Measurements from ENCODE around the gene PPP3CA.
"Not testable (repeated sequence)": the region's sequence is repeated elsewhere in the genome, so short reads cannot be mapped to it uniquely, and the experiment has no call there.

PPP3CA gene

DNA sequence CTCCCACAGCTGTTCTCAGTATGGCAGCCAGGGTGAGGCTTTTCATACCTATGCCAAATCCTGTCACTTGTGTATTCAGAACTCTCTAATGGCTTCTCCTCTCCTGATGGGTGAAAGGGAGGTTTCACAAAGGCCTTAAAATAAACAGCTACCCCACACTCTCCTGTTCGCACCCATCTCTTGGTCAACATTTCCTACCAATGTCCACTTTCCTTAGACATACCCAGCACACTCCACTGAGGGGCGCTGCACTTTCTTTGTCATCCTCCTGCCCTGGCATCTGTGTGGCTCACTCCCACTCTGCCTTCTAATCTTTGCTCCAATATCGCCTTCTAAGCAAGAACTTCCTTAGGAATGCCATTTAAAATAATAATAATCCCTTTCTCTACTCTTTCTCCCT lies 313.3 kb downstream of the PPP3CA start:
- no peak for DNase-seq

DNA sequence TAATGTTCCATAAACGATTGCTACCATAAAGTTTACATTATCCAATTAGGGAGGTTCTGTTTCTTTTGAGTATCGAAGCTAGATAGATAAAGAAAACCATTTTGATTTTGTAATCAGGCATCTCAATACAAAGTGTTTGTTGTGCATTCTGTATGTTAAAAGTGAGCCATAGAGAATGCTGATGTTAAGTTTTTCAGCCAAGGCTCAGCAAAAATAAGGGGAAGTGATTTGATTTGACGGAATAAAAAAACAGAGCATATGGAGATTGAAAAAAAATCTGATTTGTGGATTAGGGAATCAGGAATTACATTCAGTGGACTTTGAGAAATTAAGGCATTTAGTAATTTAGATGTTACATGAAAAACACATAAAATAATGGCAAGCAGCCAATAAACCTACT lies 314.8 kb downstream of the PPP3CA start:
- DNase-seq, result no peak

DNA sequence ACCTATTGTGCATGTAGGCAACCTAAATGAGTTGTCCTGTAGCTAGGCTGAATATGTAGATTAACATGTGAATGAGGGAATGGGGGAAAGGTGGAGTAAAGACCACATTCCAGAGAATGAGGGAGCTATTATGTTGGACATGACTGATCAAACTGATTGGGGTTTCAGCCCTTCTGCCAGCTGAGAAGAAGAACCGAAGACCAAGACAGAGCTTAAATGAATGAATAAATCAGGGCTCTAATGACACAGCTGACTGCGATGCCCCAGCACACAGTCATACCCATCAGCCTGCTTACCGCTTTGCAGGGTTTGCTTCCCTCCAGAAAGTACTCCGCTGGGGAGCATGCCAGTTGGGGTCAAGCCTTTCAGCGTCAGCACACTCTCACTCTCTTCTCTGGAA lies 315.4 kb downstream of the PPP3CA start:
- no peak for DNase-seq

DNA sequence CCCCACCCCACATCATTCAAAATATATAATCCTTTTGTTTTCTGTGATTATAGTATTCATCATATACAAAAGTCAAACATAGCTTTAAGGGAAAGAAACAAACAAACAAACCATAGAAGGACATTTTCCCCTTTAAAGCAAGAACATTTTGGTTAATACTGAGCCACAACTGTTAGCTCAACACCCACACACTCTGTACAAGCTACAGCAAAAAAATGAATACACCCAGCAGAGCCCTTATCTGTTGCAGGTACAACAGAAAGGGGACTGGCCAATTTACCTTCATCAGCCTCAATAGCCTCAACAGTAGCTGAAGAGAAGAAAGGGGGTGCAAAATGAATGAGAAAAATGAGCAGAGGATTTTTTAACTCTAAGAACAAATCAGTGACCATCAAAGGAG lies 318.4 kb downstream of the PPP3CA start:
- DNase-seq, result no peak

DNA sequence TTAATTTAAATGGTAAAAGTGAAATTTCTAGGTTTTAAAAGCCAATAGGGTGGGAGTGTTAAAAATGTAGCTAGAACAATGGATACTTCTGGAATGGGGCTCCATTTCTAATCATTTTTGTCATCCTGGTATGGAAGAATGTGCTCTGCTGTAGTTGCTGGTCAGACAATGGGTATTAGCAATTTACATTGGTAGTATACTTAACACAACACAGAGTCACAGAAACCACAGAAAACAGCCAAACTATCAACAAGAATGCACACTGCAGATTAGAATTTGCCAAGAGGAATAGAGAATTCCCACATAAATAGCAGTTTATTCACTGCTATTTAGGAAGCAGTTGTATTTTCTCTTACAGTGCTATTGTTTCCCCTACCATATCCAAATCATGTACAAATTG lies 319.6 kb downstream of the PPP3CA start:
- DNase-seq, result no peak

DNA sequence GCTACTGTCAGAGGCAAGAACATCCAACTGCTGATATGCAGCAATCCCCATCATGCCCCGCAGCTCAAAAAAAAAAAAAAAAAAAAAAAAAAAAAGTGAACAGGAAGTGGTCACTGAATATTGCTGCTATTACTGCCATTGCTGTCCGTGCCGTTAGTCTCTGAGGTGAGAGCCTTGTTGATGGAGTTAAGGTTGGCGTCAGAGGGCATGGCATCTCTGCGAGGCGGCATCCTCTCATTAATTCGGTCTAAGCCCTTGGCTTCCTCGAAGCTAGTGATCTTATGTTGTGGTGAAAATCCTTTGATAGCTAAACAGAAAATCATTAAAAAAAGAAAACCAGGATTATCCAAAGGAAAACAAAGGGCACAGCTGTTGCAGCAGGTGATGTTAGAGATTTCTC lies 321.6 kb downstream of the PPP3CA start:
- no peak for DNase-seq

DNA sequence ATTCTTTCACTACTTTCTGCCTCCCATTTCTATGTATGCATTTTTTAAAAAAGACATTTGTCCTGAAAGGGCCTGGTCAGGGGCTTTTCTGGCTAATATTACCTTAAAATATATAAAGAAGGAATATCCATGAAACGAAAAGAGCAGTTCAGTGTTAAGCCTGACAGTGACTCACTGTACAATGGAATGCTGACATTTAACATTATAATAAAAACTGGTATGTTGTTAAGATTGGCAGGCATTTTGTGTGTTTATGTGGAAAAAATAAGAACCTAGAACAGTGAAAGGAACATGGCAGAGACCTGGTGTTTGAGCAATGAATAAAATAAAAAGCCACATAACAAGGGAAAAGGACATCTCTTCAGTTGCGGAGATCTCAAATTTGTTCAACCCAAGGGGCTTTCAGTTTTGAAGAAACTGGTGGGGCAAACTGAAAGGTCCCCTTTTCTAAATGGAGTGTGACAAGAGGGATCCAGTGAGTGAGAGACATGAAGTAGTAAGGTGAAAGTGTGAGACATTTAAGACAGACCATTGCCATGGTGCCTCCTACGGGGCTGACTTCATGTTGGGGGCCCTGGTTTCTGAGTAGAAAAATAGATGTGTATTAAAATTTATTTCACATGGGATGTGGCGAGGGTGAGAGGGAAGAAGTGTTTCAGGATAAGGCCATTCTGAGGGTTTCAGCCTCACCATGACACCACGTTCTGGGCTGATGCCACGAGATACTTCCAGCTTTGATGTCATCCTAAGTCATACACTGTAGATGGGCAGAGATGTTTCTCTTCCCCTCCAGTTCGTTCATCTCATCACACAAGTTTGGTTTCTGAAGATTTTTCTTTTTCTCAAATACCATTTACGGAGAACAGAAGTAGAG lies 324.9 kb downstream of the PPP3CA start:
- DNase-seq, result no peak

DNA sequence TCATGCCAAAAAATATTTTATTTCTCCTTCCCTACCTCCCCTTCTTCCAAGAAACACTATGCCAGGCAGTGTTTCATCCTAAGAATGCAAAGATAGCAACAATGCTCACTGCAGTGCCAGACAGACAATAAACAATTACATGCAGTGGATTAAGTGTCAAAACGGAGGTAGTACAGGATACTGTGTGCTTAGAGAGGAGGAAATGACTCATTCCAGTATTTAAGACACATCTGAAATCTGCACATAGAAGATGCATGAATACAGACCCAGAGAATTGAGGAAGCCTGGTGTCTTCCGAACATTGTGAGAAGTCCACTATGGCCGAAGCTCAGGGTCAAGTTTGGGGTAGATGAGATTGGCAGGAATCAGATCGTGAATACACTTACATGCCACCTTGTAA lies 326.4 kb downstream of the PPP3CA start:
- no peak for DNase-seq

DNA sequence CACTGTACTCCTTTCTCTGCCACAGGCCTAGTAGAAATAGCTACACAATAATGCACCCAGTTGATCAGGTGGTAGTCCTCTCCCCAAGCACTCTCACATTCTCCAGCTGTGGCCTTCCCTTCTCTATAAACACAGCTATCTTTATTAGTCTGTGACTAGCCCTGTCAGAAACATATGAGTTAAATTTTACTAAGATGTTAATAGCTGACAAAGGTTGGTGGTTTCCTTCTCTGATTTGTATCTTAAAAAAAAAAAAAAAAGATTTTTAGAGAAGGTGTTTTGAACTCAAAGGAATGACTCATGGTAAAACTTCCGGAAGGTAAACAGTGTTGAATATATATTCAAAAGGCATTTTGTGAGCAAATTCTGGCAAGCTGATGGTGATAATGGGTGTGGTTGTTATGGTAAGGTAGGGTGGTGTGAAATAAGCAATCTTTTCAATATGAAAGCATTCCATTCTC lies 327.4 kb downstream of the PPP3CA start:
- no peak for DNase-seq

DNA sequence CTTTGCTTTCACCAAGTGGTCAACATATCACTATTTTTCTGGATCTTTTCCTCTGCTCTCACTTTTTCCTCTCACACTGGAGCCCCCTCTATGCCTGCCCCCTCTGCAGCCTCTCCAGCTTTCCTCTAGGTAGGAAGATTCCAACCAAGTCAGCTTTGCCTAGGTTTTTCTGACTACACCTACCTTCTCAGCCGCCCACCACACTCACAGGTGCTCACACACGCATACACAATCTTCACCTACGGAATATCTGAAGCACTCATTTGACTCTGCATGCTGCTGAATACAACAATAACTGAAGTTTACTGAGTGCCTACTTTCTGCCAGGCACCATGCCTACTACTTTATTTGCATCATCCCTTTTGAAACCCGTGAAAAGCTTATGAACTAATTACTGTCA lies 328.0 kb downstream of the PPP3CA start:
- DNase-seq, result no peak

DNA sequence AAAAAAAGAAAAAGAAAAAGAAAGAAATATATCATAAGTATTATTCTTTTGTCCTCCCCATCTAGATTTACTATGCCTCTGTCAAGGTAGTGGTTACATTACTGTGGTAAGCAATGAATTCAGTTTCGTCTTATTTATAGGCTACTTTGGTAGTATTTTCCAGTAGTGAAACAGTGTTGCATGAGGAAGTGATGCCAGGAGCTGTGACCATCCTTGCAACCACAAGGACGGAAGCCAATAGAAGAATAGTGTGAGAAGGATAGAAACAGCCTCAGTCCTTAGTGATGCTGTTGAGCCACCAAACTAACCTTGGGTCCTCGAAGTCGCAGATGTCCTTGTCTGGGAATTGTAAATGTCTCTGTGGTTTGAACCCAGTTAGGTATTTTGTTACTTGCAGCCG lies 328.5 kb downstream of the PPP3CA start:
- no peak for DNase-seq

DNA sequence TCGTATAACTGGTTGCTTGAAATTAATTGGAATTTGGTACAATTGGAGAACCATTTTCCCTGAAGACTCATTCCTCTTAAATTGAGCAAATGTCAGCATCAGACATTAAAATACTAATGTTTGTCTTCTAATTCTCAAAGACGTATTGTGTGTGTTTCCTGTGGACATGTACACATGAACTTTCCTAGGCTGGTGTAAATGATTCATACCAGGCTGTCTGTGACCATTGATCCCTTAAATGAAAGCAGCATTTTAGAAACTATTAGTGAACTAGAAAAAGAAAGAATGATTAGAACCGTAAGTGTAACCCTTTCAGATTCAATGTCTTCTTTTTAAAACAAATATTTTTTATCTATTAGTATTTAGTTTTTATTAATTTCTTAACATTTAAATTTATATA lies 332.9 kb downstream of the PPP3CA start:
- DNase-seq, result no peak

DNA sequence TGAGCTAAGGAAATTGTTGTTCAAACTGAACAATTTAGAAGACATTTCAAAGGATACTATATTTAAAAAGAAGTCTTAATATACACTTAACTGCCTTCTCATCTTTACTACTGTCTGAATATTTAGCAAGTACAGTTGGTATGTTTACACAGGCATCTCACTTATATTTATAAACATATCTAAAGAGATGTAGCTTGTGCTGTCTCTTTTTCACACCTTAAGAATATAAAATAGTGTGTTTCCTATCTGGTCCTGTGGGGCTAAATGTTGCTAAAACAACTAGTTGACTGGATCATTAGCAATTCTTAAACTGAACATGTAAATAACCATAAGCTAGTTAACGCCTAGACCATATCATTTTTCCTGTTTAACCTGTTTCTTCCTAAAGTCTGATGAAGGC lies 336.3 kb downstream of the PPP3CA start:
- no peak for DNase-seq

DNA sequence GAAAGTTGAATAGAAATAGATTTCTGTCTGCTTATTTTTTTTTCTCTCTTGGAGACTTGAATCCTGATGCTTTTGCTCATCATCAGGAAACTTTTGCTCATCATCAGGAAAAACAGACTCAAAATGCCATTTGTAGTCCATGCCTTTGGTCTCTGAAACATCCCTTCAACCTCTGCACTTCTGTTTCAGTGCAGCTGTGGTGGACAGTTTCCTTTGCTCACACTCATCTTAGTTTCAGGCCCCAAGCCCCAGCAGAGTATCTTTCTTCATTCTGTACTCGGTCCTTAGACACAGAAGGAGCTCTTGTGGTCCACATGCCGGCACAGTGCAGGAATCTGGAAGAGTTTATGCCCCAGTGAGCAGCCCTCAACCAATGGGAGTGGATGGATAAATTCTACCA lies 337.9 kb downstream of the PPP3CA start:
- no peak for DNase-seq

DNA sequence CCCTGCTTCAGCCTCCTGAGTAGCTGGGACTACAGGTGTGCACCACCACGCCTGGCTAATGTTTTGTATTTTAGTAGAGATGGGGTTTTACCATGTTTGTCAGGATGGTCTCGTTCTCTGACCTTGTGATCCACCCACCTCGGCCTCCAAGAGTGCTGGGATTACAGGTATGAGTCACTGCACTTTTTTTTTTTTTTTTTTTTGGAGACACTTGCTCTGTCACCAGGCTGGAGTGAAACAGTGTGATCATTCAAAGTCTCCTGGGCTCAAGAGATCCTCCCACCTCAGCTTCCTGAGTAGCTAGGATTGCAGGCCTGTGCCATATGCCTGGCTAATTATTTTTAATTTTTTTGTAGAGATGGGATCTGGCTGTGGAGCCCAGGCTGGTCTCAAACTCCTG lies 338.8 kb downstream of the PPP3CA start:
- DNase-seq, result no peak

DNA sequence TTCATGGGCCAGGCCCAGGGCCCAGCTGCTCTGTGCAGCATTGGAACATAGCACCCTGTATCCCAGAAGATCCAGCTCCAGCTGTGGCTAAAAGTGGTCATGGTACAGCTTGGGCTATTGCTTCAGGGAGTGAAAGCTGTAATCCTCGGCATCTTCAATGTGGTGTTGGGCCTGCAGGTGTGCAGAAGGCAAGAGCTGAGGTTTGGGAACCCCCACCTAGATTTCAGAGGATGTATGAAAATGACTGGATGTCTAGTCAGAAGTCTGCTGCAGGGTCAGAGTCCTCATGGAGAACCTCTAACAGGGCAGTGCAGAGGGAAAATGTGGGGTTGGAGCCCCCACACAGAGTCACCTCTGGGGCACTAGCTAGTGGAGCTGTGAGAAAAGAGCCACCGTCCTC lies 341.7 kb downstream of the PPP3CA start:
- no peak for DNase-seq

DNA sequence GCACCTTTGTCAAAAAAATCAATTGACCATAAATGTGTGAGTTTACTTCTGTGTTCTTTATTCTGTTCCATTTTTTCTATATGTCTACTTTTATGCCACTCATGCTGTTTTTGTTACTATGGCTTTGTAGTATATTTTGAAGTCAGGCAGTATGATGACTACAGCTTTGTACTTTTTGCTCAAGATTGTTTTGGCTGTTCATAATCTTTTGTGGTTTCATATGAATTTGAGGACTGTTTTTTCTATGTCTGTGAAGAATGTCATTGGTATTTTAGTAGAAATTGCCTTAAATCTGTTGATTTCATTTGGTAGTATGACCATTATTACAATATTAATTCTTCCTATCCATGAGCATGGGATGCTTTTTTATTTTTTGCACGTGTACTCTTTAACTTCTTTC lies 346.8 kb downstream of the PPP3CA start:
- DNase-seq, result no peak

DNA sequence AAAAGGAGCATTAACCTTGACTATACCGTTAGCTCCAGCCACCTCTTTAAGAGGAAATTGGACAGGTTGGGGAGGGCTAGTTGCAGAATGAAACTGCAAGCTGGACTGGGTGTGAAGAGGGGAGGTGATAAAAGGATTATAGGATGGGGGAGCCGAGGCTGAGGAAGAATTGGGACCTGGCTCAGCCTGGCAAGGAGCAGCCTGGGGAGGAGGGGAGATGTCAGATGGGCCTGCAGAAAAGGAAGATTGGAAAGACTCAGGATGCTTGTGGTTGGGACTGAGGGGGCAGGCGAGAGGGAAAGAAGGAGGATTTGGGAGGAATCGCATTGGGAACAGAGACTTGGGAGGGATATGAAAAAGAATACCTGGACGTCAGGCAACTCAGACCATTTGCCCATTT lies 351.7 kb downstream of the PPP3CA start:
- DNase-seq, result no peak

DNA sequence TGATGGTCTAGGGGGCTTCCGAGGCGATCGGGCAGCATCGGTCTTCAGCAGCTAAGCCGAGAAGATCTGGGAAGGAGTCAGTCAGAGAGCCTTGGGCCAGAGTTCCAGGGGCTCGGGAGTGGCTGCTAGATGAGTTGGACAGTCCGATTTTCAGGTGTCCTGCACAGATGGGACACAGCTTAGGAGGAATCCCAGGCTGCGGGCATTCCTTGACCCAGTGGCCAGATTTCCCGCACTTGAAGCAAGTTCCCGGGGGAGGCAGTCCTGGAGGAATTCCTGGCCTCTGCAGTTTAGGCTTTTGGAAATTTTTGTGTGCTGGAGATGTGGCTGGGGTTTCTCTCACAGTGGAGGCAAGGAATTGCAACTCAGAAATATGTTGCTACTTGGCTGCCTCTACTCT lies 352.3 kb downstream of the PPP3CA start:
- not testable (repeated sequence) for DNase-seq

DNA sequence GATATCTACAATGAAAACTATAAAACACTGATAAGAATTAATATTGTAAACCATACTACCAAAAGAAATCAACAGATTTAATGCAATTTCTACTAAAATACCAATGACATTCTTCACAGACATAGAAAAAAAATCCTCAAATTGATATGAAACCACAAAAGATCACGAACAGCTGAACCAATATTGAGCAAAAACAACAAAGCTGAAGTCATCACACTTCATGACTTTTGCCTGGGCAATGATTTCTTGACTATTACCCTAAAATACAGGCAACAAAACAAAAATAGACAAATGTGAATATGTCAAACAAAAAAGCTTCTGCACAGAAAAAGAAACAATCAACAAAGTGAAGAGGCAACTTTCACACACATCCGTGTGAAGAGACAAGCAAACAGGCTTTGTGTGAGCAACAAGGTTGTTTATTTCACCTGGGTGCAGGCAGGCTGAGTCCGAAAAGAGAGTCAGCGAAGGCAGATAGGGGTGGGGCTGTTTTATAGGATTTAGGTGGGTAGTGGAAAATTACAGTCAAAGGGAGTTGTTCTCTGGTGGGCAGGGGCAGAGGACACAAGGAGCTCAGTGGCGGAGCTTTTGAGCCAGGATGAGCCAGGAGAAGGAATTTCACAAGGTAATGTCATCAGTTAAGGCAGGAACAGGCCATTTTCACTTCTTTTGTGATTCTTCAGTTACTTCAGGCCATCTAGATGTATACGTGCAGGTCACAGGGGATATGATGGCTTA lies 355.8 kb downstream of the PPP3CA start:
- DNase-seq, result not testable (repeated sequence)

DNA sequence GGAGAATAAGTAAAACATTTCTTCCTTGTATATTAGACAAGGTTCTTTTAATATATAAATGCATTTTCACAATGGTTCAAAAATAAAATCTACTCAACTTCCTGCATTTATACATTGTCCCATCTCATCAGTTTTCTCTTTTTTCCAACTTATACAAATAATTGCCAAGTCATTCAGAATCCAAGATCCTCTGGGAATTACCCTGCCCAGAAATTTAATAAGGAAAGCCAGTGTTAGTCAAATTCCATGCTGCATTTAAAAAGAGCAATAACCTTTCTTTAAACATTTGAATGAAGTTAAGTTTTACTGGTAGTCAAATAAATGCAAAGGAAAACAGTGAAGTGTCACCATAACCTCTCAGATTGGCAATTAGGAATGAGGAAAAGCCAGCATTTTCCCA lies 357.9 kb downstream of the PPP3CA start:
- no peak for DNase-seq

DNA sequence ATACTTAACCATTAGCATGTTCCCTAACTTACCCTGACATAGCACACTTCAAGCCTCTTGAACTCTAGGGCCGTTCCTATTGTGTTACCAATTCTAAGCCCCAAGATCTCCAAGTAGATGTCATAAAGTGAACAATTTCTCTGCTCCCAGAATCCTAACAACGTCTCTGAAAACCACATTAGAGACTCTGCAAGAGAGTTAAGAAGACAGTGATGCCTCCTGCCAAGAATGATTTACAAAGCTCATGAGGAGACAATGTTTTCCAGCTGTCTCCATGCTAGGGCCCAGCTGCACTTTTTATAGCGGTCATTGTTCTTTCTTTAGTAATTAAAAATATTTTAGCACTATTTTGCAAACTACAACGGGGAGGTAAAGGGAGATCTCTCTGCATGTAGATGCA lies 358.4 kb downstream of the PPP3CA start:
- DNase-seq, result no peak

DNA sequence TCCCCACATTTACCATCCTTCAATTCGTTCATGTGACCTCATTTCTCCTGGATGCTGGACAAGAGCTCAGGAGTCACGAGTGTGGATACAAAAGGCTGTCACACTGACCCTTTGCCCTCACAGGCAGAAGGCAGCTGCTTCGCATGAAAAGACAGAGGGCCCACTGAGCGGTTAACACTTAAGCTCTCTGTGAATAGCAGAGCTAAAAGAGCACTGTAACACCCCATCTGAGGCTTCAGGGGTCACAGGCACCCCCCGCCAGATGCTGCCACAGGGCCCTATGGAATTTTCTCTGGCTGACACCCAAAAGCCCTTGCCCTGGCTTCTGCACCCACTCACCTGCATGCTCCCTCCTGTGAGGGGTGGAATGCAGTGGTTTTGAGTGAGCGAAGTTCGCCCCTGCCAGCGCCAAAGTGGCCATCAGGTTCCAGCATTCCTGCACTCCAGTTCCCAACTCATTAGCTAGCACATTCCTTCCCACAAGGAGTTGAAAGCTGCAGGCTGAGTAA lies 360.9 kb downstream of the PPP3CA start:
- DNase-seq, result no peak

DNA sequence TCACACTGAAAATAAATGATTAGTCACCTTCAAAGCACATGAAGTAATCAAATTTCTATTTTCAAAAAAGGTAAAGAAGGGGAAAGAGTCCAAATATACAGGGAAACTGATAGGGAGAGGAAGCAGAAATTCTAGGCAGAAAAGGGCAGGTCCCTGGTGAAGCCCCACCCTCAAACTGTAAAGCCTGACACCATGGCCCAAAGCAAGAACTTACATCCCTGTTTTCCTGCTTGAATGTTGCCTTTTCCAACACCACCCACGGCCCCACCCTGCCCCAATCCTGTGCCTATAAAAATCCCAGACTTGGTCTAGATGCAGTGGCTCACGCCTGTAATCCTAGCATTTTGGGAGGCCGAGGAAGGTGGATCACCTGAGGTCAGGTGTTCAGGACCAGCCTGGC lies 361.8 kb downstream of the PPP3CA start:
- no peak for DNase-seq
